ENCODE data around the gene EXOC4. TPM values are rescaled to one million over a fixed set of nuclear protein-coding genes. Genes with fewer than 3 reads are reported as not detected.

The EXOC4 gene
- total RNA-seq, 4 donors from 2014 or later, result 52.4 to 82.2 (median 67.0) TPM

DNA sequence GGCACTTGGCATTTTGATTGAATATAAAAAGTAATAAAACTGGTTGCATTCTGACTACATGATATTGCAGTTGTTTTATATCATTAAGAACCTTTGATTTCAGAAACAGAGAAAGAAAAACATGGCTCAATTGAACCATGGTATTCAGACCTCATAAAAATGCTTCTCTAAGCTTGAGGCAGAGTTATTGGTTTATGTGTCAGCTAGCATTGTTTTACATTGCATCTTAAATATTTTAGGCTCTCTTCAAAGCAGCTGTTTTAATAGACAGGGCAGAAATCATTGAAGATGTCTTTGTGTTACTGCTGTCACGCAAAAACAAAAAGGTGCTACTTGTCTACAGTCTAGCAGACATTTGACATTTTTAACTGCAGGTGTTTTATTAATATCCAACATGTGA is 299.2 kb downstream of the EXOC4 start:
- H3K4me3 ChIP-seq (ENCODE audit: low read depth, poor library complexity, severe bottlenecking), result no peak overlapping the region
- DNase-seq (ENCODE audit: low spot score in 2 of 2), result no peak
- 100% methylated on average over 1 of the region's 1 CpG for WGBS, 2 donors
- intact Hi-C loops (cut with DNase I; ENCODE audit: low total_unique reads), result no loop called here
- no peak for TF ChIP-seq POLR2A (IDR thresholded peaks at IDR 0.05)
- TF ChIP-seq, protein P1, sequence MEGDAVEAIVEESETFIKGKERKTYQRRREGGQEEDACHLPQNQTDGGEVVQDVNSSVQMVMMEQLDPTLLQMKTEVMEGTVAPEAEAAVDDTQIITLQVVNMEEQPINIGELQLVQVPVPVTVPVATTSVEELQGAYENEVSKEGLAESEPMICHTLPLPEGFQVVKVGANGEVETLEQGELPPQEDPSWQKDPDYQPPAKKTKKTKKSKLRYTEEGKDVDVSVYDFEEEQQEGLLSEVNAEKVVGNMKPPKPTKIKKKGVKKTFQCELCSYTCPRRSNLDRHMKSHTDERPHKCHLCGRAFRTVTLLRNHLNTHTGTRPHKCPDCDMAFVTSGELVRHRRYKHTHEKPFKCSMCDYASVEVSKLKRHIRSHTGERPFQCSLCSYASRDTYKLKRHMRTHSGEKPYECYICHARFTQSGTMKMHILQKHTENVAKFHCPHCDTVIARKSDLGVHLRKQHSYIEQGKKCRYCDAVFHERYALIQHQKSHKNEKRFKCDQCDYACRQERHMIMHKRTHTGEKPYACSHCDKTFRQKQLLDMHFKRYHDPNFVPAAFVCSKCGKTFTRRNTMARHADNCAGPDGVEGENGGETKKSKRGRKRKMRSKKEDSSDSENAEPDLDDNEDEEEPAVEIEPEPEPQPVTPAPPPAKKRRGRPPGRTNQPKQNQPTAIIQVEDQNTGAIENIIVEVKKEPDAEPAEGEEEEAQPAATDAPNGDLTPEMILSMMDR (IDR thresholded peaks at IDR 0.05), result no peak

DNA sequence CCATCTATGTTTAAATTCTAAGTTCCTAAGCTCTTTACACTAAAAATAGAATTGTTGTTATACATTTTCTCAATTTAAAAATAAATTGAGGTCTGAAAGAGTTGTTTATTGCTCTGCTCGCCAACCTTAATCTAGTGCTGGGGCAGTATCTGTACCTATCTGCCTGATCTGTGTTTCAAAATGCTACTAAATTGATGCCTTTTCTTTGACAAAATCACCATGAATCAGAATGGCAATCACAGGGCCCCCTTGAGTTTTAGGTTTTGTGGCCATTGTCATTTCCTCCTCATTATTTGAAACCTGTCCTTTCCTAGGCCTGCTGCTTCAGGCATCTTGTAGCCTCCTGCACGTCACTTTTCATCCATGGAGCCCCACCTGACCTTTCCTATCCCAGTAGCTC is 301.5 kb downstream of the EXOC4 start:
- intact Hi-C loops (cut with DNase I; ENCODE audit: low total_unique reads), result no loop called here
- no peak for DNase-seq (ENCODE audit: low spot score in 2 of 2)
- no peak for TF ChIP-seq POLR2A (IDR thresholded peaks at IDR 0.05)
- 96% methylated on average over 2 of the region's 2 CpGs for WGBS, 2 donors
- H3K4me3 ChIP-seq (ENCODE audit: low read depth, poor library complexity, severe bottlenecking), result no peak overlapping the region

DNA sequence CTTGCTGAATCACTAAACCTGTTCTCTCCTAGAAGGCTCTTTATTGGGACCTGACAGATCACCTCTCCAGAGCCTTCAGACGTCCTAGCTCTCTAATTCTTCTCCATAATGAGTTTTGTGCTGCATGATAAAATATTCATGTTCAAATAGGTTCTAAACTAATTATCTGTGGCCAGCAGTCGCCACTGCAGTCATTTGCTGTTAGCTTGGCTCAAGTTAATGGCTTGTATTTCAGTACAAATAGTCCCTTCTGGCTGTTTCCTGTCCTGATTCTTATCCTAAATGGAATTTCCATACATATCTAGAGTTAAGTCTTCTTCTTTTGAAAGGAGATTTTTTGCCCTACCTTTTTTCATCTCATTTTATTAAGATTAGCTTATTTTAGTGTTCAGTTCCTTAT is 303.2 kb downstream of the EXOC4 start:
- intact Hi-C loops (cut with DNase I; ENCODE audit: low total_unique reads), result no loop called here
- whole genome bisulfite sequencing, 2 donors, result 36 to 43% methylated on average over 2 of the region's 2 CpGs
- DNase-seq (ENCODE audit: low spot score in 2 of 2), result no peak
- TF ChIP-seq POLR2A (IDR thresholded peaks at IDR 0.05), result no peak
- H3K4me3 ChIP-seq (ENCODE audit: low read depth, poor library complexity, severe bottlenecking), result no peak overlapping the region

DNA sequence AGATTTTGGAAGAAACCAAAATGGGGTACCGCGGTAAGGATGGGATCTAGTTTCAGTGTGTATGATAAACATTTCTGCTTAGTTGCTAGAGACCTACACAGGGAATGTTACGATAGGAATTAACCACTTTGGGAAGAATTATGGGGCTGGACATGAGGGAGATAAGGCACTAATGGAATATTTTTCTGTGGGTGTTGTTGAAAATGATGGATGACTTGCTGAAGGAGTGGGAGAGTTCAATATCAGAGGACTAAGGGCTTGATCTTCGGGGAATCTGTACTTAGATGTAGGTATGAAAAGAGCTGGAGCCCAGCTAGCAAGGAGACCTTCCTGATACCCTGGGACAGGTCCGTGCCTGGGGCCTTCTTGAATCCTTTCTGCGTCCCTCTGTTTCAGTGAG is 303.7 kb downstream of the EXOC4 start:
- DNase-seq (ENCODE audit: low spot score in 2 of 2), result no peak
- TF ChIP-seq, protein P1 (IDR thresholded peaks at IDR 0.05), result no peak
- no peak for TF ChIP-seq POLR2A (IDR thresholded peaks at IDR 0.05)
- intact Hi-C loops (cut with DNase I; ENCODE audit: low total_unique reads), result no loop called here
- WGBS, 2 donors, result 97% methylated on average over 6 of the region's 6 CpGs
- no peak overlapping the region for H3K4me3 ChIP-seq (ENCODE audit: low read depth, poor library complexity, severe bottlenecking)

DNA sequence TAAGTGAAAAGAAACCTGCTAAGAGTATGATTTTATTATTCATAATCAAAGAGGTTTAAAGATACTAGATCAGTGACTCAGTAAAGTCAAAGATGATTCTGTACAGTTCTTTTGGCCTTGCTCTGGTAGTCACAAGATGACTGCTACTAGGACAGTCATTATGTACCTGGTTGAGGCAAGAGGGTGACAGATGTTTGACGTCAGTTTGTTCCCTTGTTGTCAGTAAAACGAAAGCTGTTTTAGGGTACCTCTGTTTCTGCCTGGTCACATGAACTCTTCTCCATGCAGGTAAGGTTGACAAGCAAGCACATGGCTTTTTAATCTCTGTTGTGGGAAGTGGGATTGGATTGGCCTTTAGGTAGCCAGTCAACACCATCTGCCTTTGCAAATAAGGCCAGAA is 308.0 kb downstream of the EXOC4 start:
- WGBS, 2 donors, result 95 to 97% methylated on average over 2 of the region's 2 CpGs
- no peak for TF ChIP-seq POLR2A (IDR thresholded peaks at IDR 0.05)
- TF ChIP-seq, protein P1 (IDR thresholded peaks at IDR 0.05), result no peak
- intact Hi-C loops (cut with DNase I; ENCODE audit: low total_unique reads), result no loop called here
- H3K4me3 ChIP-seq (ENCODE audit: low read depth, poor library complexity, severe bottlenecking), result no peak overlapping the region
- DNase-seq (ENCODE audit: low spot score in 2 of 2), result no peak

DNA sequence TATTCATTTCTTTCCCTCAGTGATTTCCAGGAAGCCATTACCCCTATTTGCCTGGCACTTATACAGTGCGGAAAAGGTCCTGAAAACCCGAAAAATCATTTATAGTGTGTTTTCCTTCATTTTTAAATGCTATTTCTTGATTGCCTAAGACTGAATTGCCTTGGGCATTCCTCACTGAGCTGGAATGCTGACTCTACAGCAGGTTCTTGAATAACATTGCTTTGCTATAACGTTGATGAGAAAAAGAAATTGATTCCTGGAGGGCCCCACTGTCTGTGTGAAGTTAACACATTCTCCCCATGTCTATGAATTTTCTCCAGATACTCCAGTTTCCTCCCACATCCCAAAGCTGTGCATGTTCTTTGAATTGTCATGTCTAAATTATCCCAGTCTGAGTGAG is 308.5 kb downstream of the EXOC4 start:
- TF ChIP-seq, protein P1 (IDR thresholded peaks at IDR 0.05), result no peak
- TF ChIP-seq POLR2A (IDR thresholded peaks at IDR 0.05), result no peak
- DNase-seq (ENCODE audit: low spot score in 2 of 2), result no peak
- 87 to 89% methylated on average over 3 of the region's 3 CpGs for WGBS, 2 donors
- intact Hi-C loops (cut with DNase I; ENCODE audit: low total_unique reads), result no loop called here
- H3K4me3 ChIP-seq (ENCODE audit: low read depth, poor library complexity, severe bottlenecking), result no peak overlapping the region

DNA sequence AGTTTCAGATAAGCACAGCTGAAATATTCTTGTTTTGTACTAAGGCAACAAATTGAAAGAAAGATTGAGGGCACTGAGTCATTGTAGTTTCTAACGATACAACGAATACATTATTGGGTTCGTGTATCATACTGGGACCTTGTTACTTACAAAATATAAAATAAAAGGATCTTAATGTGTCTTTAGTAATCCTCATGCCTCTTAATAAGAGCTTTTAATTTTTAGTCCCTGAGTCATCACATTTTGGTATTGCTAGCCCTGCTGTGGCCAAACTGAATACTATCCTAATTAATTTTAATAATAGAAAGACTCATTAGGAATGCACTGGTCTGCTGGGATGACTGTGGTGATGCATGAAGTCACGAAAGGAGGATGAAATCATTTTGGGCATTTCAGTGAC is 309.7 kb downstream of the EXOC4 start:
- 74 to 77% methylated on average over 4 of the region's 4 CpGs for WGBS, 2 donors
- no peak overlapping the region for H3K4me3 ChIP-seq (ENCODE audit: low read depth, poor library complexity, severe bottlenecking)
- no peak for DNase-seq (ENCODE audit: low spot score in 2 of 2)
- intact Hi-C loops (cut with DNase I; ENCODE audit: low total_unique reads), result no loop called here
- TF ChIP-seq, protein P1 (IDR thresholded peaks at IDR 0.05), result no peak
- no peak for TF ChIP-seq POLR2A (IDR thresholded peaks at IDR 0.05)

Data from lower leg skin (tissue), 4 donors.